Breast epithelium (tissue), 3 donors: ENCODE results near the gene MINDY4.

Experiments used
- POLR2A ChIP-seq: fragments of 450-650 bp; IDR thresholded peaks from one replicate; pipeline ENCODE4 v1.6.1; 2016; ENCODE audit warnings: antibody characterized with exemption, mild to moderate bottlenecking, moderate library complexity
- TF ChIP-seq, protein P1 (sequence below), 3 donors: fragments of 450-650 bp; IDR thresholded peaks; one replicate each; pipeline ENCODE4 v1.5.1; 2016 to 2017; ENCODE audit warnings: antibody characterized with exemption in 3 of 3, mild to moderate bottlenecking in 3 of 3, moderate library complexity in 3 of 3

DNA sequence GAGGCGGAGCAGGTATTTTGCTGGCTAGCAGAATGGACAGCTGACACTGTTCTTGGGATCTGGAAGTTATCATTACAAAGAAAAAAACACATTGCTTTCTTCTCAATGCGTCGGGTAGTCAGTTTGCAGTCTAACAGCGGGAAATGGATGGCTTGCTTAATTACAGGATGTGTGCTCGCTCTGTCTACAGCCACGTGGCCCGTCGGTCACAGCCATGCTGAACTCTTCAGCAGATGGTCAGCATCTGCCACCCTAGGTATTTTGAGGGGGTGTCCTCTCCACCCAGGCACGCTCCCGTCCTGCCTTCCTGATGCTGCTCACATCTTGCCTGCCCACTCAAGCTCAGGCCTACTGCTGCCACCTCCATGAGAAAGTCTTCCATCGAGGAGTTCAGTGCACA, 39.6 kb upstream of the MINDY4 start:
- TF ChIP-seq, protein P1, sequence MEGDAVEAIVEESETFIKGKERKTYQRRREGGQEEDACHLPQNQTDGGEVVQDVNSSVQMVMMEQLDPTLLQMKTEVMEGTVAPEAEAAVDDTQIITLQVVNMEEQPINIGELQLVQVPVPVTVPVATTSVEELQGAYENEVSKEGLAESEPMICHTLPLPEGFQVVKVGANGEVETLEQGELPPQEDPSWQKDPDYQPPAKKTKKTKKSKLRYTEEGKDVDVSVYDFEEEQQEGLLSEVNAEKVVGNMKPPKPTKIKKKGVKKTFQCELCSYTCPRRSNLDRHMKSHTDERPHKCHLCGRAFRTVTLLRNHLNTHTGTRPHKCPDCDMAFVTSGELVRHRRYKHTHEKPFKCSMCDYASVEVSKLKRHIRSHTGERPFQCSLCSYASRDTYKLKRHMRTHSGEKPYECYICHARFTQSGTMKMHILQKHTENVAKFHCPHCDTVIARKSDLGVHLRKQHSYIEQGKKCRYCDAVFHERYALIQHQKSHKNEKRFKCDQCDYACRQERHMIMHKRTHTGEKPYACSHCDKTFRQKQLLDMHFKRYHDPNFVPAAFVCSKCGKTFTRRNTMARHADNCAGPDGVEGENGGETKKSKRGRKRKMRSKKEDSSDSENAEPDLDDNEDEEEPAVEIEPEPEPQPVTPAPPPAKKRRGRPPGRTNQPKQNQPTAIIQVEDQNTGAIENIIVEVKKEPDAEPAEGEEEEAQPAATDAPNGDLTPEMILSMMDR (IDR thresholded peaks at IDR 0.05): no peak
- no peak for TF ChIP-seq POLR2A
